Ovary (tissue), 9 donors: ENCODE data around the gene APOL4. TPM values are rescaled to one million over a fixed set of nuclear protein-coding genes. Genes with fewer than 3 reads are reported as not detected.

Experiments used
- DNase-seq, 5 donors: peaks; one replicate each; pipeline ENCODE4 v3.0.0-alpha.2; 2019 to 2020
- H3K27ac ChIP-seq, 2 donors: fragments of 200-600 bp; one replicate each; pipeline versions ENCODE4 v1.5.1 to v1.8.0; 2019 to 2022
- H3K27me3 ChIP-seq: fragments of 200-600 bp; one replicate; pipeline ENCODE4 v1.8.0; 2022
- H3K36me3 ChIP-seq: fragments of 200-600 bp; sonication (generic); one replicate; pipeline ENCODE4 v1.5.1; 2019
- H3K4me1 ChIP-seq: one replicate; pipeline ENCODE4 v1.8.1; 2013; ENCODE audit warnings: mild to moderate bottlenecking, moderate library complexity; ENCODE audit not compliant: insufficient read depth
- H3K4me3 ChIP-seq: fragments of 200-600 bp; sonication (generic); one replicate; pipeline ENCODE4 v1.5.1; 2017
- H3K9me3 ChIP-seq, 2 donors: fragments of 200-600 bp in 1 of 2; sonication (generic) in 1 of 2; one replicate each; pipeline versions ENCODE4 v1.5.1 to v1.8.1; 2013 to 2019; ENCODE audit warnings: mild to moderate bottlenecking in 1 of 2, moderate library complexity in 1 of 2
- EP300 ChIP-seq: sonication (generic); formaldehyde crosslinking; IDR thresholded peaks from one replicate; pipeline ENCODE4 v1.6.1; 2017; ENCODE audit warnings: antibody characterized with exemption
- POLR2A ChIP-seq: fragments of 450-650 bp; IDR thresholded peaks from one replicate; pipeline ENCODE4 v1.6.1; 2017; ENCODE audit warnings: antibody characterized with exemption, mild to moderate bottlenecking, moderate library complexity
- WGBS, 3 donors: extraction: QIAGEN DNeasy Blood & Tissue Kit in 1 of 3; methylation state at CpG; one replicate each; pipeline versions ENCODE4 v1.1.5 to v1.1.7; 2013 to 2017; 5-methylcytosine and 5-hydroxymethylcytosine counted together
- intact Hi-C, 4 donors: fragments of 100-400 bp; cut with DNase I; formaldehyde crosslinking; loops; one replicate each; pipeline versions ENCODE4 v1.11.0 to v1.15.1; 2022 to 2023
- polyA plus RNA-seq, 2 donors: library from polyadenylated mRNA; stranded (reverse); fragments of 200-250 nt in 1 of 2; fragments of 350-450 nt in 1 of 2; fragmentation: Illumina TruSeq in 1 of 2; extraction: RNeasy Lipid Tissue Mini Kit (QIAGEN cat#74804) in 1 of 2; gene quantifications; one replicate each; pipeline ENCODE4 v1.2.3, GENCODE V29; 2013 to 2014
- total RNA-seq, 7 donors: library from RNA; depleted of rRNA in 2 of 7; stranded (reverse); fragments of >200 nt in 2 of 7; fragmentation: NEBNext Ultra II Directional in 3 of 7; extraction: Animal tissue kit (Norgen Biotek cat#: 25700) in 3 of 7; gene quantifications; one replicate each; pipeline versions ENCODE4 v1.1.0 to v1.2.4, GENCODE V29; 2016 to 2023
- TF ChIP-seq, protein P1 (sequence below), 3 donors: fragments of 450-650 bp in 2 of 3; fragments of 200-600 bp in 1 of 3; IDR thresholded peaks; one replicate each; pipeline versions ENCODE4 v1.5.1 to v1.8.0; 2016 to 2022; ENCODE audit warnings: antibody characterized with exemption in 3 of 3, mild to moderate bottlenecking in 1 of 3
- donor health status: DM: no; HTN: no; CAD: no; lungs with moderate emphysema.
- donor health status: DM: no; HTN: no; CAD: no.
- donor health status: Bipolar disorder and iron deficiency.
- donor health status: DM: yes; HTN: yes; CAD: no.
- donor health status: DM: no; HTN: no; CAD: no.
- donor health status: DM: yes; HTN: yes; CAD: no.

The APOL4 gene
- total and polyA plus RNA-seq, 9 donors = 0.31 to 18.6 (median 7.3) TPM

DNA sequence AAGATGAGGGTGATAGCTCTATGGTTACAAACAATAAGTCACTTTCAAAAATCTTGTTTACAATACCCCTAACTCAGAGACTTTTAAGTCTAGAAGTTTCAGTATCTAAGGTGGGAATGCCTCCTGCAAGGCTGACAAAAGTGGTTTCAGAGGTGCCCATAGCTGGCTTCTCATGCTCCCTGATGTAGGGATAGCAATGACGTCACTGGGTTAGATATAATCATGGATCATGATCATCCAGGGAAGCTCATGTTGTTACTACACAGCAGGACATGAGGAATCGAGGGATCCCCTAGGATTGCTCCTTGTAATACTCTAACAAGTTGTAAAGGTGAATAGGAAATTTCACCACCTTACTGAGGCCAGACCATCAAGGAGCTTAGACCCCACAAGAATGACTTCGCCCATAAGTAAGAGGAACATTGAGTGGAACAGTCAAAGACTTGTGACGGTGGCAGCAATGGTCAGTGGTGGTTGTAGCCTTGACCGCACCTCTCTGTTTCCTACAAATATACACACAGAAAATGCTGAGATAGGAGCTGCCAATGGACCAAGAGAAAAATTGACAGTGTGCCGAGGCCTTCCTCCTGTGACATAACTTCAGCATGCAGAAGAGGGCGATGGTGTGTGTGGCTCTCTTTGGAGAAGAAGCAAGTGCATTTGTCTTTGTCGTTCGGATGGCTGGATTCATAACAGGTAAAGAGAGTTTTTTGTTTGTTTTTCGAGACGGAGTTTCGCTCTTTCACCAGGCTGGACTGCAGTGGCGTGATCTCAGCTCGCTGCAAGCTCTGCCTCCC is 15.6 kb downstream of the APOL4 start:
- Histone ChIP-seq H3K27ac (no peak overlapping the region), H3K27me3 (no peaks in the 10 kb centered on the region), H3K9me3 (no peaks in the 10 kb centered on the region), H3K36me3 (no peaks in the 10 kb centered on the region), H3K4me3 (no peak overlapping the region), H3K4me1 (no peaks in the 10 kb centered on the region)
- TF ChIP-seq, protein P1, sequence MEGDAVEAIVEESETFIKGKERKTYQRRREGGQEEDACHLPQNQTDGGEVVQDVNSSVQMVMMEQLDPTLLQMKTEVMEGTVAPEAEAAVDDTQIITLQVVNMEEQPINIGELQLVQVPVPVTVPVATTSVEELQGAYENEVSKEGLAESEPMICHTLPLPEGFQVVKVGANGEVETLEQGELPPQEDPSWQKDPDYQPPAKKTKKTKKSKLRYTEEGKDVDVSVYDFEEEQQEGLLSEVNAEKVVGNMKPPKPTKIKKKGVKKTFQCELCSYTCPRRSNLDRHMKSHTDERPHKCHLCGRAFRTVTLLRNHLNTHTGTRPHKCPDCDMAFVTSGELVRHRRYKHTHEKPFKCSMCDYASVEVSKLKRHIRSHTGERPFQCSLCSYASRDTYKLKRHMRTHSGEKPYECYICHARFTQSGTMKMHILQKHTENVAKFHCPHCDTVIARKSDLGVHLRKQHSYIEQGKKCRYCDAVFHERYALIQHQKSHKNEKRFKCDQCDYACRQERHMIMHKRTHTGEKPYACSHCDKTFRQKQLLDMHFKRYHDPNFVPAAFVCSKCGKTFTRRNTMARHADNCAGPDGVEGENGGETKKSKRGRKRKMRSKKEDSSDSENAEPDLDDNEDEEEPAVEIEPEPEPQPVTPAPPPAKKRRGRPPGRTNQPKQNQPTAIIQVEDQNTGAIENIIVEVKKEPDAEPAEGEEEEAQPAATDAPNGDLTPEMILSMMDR (IDR thresholded peaks at IDR 0.05) = no peak
- TF ChIP-seq EP300 (no peak), POLR2A (no peak)
- DNase-seq = no peak
- intact Hi-C loops = no loop called here
- 82 to 86% (median 85%) methylated on average over 14 of the region's 14 CpGs for WGBS, 3 donors

DNA sequence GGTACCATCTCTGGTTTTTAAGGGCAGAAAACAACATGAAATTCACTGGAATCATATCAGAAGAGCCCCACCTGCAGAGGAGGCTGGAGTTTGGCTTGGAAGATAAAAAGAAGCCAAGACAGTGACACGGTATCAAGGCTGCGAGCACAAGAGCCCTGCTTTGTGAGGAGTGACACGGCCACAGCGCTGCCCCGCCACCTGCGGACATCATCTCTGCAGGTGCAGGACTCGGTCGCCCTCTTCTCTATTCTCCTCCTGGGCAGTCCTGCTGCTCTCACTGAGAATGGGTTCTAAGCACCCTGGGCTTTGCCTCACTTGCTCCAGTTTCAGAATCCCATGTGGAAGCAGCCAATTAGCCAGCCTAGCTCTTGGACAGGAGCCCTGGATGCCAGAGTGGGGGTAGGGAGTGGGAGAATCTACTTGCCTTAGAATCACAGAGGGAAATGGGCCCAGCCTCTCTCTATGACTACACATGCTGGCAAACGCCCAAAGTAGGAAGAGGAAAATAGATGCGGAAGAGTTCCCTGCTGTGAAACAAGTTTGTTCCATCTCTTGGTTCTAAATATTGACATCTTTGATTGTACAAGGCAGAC is 17.1 kb downstream of the APOL4 start:
- Histone ChIP-seq H3K27ac (no peak overlapping the region), H3K9me3 (no peaks in the 10 kb centered on the region), H3K4me3 (no peak overlapping the region), H3K4me1 (no peaks in the 10 kb centered on the region), H3K27me3 (no peaks in the 10 kb centered on the region), H3K36me3 (no peaks in the 10 kb centered on the region)
- DNase-seq = no peak
- TF ChIP-seq, protein P1 (IDR thresholded peaks at IDR 0.05) = no peak
- TF ChIP-seq POLR2A = no peak
- TF ChIP-seq EP300 = no peak
- intact Hi-C loops = loop anchor here in 2 of 4 donors (5.0 kb wide), 2 partner anchors 37 to 42 kb away; no protein-coding TSS in a partner anchor
- 72 to 76% (median 75%) methylated on average over 10 of the region's 10 CpGs for WGBS, 3 donors

DNA sequence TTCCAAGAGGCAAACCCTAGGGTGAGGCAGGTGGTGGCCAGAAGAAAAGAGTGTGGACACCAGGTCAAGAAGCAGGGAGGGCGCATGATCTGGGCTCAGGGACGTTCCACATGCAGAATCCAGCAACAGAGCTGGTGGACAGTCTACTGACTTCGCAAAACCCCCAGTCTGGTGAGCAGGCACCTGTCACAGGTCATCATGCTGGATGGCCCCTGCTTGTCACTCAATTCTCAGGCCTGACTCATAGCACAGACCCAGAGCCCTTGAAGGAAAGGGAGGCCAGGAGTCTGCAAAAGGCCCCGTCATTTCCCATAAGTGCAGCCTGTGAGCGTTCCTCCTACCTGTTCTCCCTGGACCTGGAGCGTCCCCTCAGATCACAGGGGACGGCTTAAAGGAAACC is 18.2 kb downstream of the APOL4 start:
- DNase-seq = no peak
- H3K36me3 ChIP-seq = no peaks in the 10 kb centered on the region
- no peaks in the 10 kb centered on the region for H3K27me3 ChIP-seq
- no peak overlapping the region for H3K4me3 ChIP-seq
- intact Hi-C loops = loop anchor here in 2 of 4 donors (5.0 kb wide), 2 partner anchors 36 to 41 kb away; no protein-coding TSS in a partner anchor
- no peak overlapping the region for H3K27ac ChIP-seq
- H3K9me3 ChIP-seq = no peaks in the 10 kb centered on the region
- H3K4me1 ChIP-seq = no peaks in the 10 kb centered on the region
- 93 to 94% (median 93%) methylated on average over 7 of the region's 7 CpGs for WGBS, 3 donors
- TF ChIP-seq, protein P1 (IDR thresholded peaks at IDR 0.05) = no peak

DNA sequence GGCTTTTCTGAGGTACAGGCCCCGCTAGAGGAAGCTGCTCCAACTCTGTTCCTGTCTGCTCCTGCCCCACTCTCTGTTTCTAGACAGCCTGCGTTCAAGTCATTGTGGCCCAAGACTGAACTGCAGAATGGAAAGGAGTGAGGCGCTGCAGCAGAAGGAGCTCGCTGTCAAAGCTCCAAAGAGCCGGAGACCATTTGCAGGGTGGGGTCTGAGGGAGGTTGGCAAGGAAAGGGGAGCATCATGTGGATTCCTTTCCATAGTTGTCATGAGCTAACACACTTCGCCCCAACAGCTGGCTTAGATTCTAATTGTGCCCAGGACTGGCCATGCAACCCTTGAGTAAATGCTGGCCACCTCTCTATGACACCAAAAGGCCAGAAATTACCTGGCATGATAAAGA is 18.8 kb downstream of the APOL4 start:
- intact Hi-C loops = loop anchor here in 2 of 4 donors (5.0 kb wide), 2 partner anchors 36 to 41 kb away; no protein-coding TSS in a partner anchor
- WGBS, 3 donors = 89 to 95% (median 91%) methylated on average over 6 of the region's 6 CpGs
- H3K4me1 ChIP-seq = no peaks in the 10 kb centered on the region
- H3K27ac ChIP-seq = no peak overlapping the region
- no peak for TF ChIP-seq POLR2A
- TF ChIP-seq, protein P1 (IDR thresholded peaks at IDR 0.05) = no peak
- no peak for TF ChIP-seq EP300
- DNase-seq = no peak
- no peaks in the 10 kb centered on the region for H3K9me3 ChIP-seq
- H3K4me3 ChIP-seq = no peak overlapping the region
- no peaks in the 10 kb centered on the region for H3K27me3 ChIP-seq
- H3K36me3 ChIP-seq = no peaks in the 10 kb centered on the region
